GM23248 (cell line): ENCODE measurements around the gene PWP2.
"Not testable (repeated sequence)": the region's sequence is repeated elsewhere in the genome, so short reads cannot be mapped to it uniquely, and the experiment has no call there.

ENCODE experiments used
- EZH2 ChIP-seq: fragments of 200-600 bp; sonication (generic); IDR thresholded peaks from 2 replicates; pipeline ENCODE4 v1.6.1; 2018; ENCODE audit warnings: antibody characterized with exemption, mild to moderate bottlenecking; ENCODE audit not compliant: insufficient read depth, poor library complexity, severe bottlenecking
- EZH2phosphoT487 ChIP-seq: fragments of 200-600 bp; sonication (generic); IDR thresholded peaks from 2 replicates; pipeline ENCODE4 v1.6.1; 2018; ENCODE audit warnings: antibody characterized with exemption, moderate library complexity, mild to moderate bottlenecking, low read depth; ENCODE audit not compliant: insufficient read depth

DNA sequence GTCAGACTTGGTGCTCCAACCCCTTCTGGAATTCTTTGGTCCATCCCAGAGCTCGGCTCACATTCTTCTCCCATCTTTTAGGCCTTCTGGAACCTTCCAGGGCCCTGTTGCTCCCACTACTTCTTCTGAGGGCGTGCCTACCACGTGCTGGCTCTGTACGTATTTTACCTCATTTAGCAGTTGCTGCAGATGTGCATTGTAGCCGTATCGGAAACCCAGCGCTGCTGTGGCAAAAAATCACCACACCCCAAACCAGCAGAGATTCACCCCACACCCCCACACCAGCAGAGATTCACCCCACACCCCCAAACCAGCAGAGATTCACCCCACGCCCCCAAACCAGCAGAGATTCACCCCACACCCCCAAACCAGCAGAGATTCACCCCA lies 48.8 kb downstream of the PWP2 start:
- not testable (repeated sequence) for TF ChIP-seq EZH2, EZH2phosphoT487
